ENCODE results near the gene NTN1. TPM values are rescaled to one million over a fixed set of nuclear protein-coding genes. Genes with fewer than 3 reads are reported as not detected.
"Not testable (repeated sequence)": the region's sequence is repeated elsewhere in the genome, so short reads cannot be mapped to it uniquely, and the experiment has no call there.

The NTN1 gene
- total RNA-seq, result under 1 TPM in 1 of 2 experiments, not detected in 1; 0.09 TPM

DNA sequence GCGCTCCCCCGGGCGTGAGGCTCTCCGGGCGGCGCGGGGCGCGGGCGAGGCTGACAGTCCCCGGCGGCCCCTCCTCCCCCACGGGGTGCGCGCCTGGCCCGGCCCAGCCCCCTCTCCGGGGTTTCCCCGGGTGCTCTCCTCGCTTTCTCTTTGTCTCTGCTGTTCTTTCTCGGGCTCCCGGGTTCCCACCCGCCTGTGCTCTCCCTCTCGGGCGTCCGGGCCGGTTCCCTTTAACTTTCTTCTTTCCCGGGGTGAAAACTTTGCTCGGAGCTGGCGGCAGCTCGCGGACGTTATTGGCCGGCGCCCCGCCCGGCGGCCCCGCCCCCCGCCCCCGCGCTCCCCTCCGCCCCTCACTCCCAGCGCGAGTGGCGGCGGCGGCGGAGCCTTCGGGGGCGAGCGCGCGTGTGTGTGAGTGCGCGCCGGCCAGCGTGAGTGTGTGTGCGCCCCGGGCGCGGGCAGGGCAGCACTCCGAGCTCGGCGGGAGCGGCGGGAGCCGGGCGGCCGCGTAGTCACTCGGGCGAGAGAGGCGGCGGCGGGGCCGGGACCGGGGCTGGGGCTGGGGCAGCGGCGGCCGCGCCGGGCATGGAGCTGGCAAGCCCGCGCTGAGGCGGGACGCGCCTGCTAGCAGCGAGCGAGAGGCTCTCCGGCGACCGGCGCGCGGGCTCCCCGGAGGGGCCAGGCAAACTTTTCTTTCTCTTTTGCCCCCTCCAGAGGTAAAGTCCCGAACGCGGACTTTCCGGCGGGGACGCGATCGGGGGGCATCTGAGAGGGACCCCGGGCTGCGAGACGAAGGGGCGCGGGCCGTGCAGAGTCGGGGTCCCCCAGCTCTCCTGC lies at the start of gene NTN1:
Gene NTN1 (plus strand): TSS at position 353 of the 834 bp plus-strand sequence. CDS start 864 bp downstream, outside the sequence.
- POLR2A ChIA-PET, result no interaction called here

DNA sequence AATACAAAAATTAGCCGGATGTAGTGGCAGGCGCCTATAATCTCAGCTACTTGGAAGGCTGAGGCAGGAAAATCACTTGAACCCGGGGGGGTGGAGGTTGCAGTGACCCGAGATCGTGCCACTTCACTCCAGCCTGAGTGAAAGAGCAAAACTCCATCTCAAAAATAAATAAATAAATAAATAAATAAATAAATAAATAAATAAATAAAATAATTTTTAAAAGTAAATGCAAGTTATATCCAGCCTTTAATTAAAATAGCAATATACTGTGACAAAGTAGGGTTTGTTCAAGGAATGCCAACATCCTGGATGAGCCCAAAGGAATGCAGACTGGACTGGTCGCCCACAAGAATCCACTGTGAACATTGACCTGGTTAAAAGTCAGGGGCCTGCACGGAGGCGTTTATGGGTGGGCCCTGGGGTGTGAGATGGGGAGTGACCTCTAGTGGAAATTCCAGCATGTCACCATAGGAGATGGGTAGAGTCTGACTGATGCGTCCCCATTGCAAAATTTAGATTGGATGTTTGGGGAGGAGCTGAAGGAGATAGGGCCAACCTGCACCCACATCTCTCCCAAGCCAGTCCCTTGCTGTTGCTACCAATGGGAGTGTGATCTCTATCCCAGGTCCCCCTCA lies 46.1 kb upstream of the NTN1 start:
- H3K4me3 Mint-ChIP-seq, result no peak overlapping the region
- peaks cover 2% of the 10 kb centered on the region for H3K27me3 Mint-ChIP-seq
- ATAC-seq (ENCODE audit: low read depth) (no peak), DNase-seq (no peak)
- peaks cover 2% of the 10 kb centered on the region for H3K4me1 Mint-ChIP-seq
- POLR2A ChIA-PET, result no interaction called here
- H3K36me3 Mint-ChIP-seq, result no peaks in the 10 kb centered on the region
- H3K9me3 Mint-ChIP-seq, result peaks cover 4% of the 10 kb centered on the region
- H3K27ac Mint-ChIP-seq, result no peak overlapping the region

More for the DNA sequence above, at the start of gene NTN1:
- H3K27me3 Mint-ChIP-seq, result peaks cover 61% of the 10 kb centered on the region
- no peak within 1 kb of the TSS for H3K27ac Mint-ChIP-seq
- H3K36me3 Mint-ChIP-seq, result peaks cover 2% of the 10 kb centered on the region
- H3K9me3 Mint-ChIP-seq, result no peaks in the 10 kb centered on the region
- ATAC-seq (ENCODE audit: low read depth) (peak; percentile 77), DNase-seq (peak; percentile 66)
- H3K4me3 Mint-ChIP-seq, result peak within 1 kb of the TSS; percentile 80
- peaks cover 2% of the 10 kb centered on the region for H3K4me1 Mint-ChIP-seq

- peaks cover 2% of the 10 kb centered on the region for H3K4me1 Mint-ChIP-seq
- DNase-seq (no peak), ATAC-seq (ENCODE audit: low read depth) (no peak)
- peaks cover 3% of the 10 kb centered on the region for H3K9me3 Mint-ChIP-seq
- no peak overlapping the region for H3K4me3 Mint-ChIP-seq
- POLR2A ChIA-PET, result interaction anchor here (1.0 kb wide), 1 partner anchor 11 kb away, joined by 4 read pairs; the partner anchor contains the start of gene PIK3R5
- no peak overlapping the region for H3K27ac Mint-ChIP-seq
- H3K36me3 Mint-ChIP-seq, result no peaks in the 10 kb centered on the region
- peaks cover 2% of the 10 kb centered on the region for H3K27me3 Mint-ChIP-seq
Measured at GRCh38 chr17:8976638-8977037, 44.7 kb upstream of the NTN1 start.

GRCh38 chr17:8979715-8980114 lies 41.6 kb upstream of the NTN1 start:
- POLR2A ChIA-PET, result no interaction called here
- Mint-ChIP-seq H3K36me3 (peaks cover 1% of the 10 kb centered on the region), H3K27me3 (peaks cover 2% of the 10 kb centered on the region), H3K9me3 (peaks cover 1% of the 10 kb centered on the region), H3K4me1 (peaks cover 2% of the 10 kb centered on the region), H3K4me3 (no peak overlapping the region), H3K27ac (no peak overlapping the region)
- ATAC-seq (ENCODE audit: low read depth), result no peak
- no peak for DNase-seq

GRCh38 chr17:8981443-8981842 lies 39.9 kb upstream of the NTN1 start:
- no peak overlapping the region for H3K27ac Mint-ChIP-seq
- peaks cover 1% of the 10 kb centered on the region for H3K36me3 Mint-ChIP-seq
- no peak overlapping the region for H3K4me3 Mint-ChIP-seq
- H3K27me3 Mint-ChIP-seq, result peaks cover 2% of the 10 kb centered on the region
- POLR2A ChIA-PET, result no interaction called here
- H3K4me1 Mint-ChIP-seq, result peaks cover 10% of the 10 kb centered on the region
- peaks cover 1% of the 10 kb centered on the region for H3K9me3 Mint-ChIP-seq
- DNase-seq (no peak), ATAC-seq (ENCODE audit: low read depth) (no peak)

- H3K27me3 Mint-ChIP-seq; H3K27ac Mint-ChIP-seq; H3K4me1 Mint-ChIP-seq; H3K4me3 Mint-ChIP-seq; ATAC-seq (ENCODE audit: low read depth); DNase-seq; POLR2A ChIA-PET; H3K36me3 Mint-ChIP-seq; H3K9me3 Mint-ChIP-seq: not testable (repeated sequence)
Measured at GRCh38 chr17:8984225-8984624, 37.1 kb upstream of the NTN1 start.

DNA sequence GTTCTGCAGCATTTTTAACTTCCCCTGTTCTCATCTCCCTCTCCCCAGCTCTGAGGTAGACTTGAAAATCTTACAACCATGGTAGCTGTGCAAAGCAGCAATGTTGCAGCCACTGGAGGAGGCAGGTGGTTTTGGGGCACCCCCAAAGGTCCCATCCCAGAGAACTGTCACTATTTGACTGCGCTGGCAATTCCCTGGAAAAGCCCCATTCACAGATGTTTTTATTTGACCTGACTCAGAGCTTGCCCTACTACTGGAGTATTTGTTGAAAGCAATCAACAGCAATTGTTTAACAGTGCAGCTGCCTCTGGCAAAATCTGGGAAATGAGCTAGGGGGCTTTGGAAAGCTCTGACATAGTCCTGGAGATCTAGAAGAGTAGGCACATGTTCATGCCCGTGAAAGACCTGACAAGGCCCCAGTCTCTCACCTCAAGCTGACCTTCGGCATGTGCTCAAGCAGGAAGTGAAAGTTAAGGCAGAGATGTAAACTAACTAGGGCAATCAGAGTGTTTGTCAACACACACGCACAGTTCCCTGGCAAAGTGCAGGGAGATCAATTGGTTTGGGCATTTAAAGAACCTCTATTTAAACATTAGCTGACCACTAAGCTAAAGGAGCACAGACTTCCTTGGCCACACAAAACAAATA lies 36.1 kb upstream of the NTN1 start:
- POLR2A ChIA-PET, result interaction anchor here (0.6 kb wide), 1 partner anchor 119 kb away, joined by 3 read pairs; no protein-coding TSS in a partner anchor
- peaks cover 1% of the 10 kb centered on the region for H3K36me3 Mint-ChIP-seq
- H3K4me3 Mint-ChIP-seq, result no peak overlapping the region
- H3K27me3 Mint-ChIP-seq, result peaks cover 3% of the 10 kb centered on the region
- ATAC-seq (ENCODE audit: low read depth) (no peak), DNase-seq (no peak)
- no peak overlapping the region for H3K27ac Mint-ChIP-seq
- peaks cover 1% of the 10 kb centered on the region for H3K9me3 Mint-ChIP-seq
- peaks cover 8% of the 10 kb centered on the region for H3K4me1 Mint-ChIP-seq

- DNase-seq, result no peak
- POLR2A ChIA-PET, result no interaction called here
- no peak overlapping the region for H3K4me3 Mint-ChIP-seq
- peaks cover 3% of the 10 kb centered on the region for H3K27me3 Mint-ChIP-seq
- H3K27ac Mint-ChIP-seq, result no peak overlapping the region
- ATAC-seq (ENCODE audit: low read depth), result no peak
- peaks cover 1% of the 10 kb centered on the region for H3K9me3 Mint-ChIP-seq
- peaks cover 1% of the 10 kb centered on the region for H3K36me3 Mint-ChIP-seq
- peaks cover 9% of the 10 kb centered on the region for H3K4me1 Mint-ChIP-seq
Measured at GRCh38 chr17:8986295-8986694, 35.0 kb upstream of the NTN1 start.

DNA sequence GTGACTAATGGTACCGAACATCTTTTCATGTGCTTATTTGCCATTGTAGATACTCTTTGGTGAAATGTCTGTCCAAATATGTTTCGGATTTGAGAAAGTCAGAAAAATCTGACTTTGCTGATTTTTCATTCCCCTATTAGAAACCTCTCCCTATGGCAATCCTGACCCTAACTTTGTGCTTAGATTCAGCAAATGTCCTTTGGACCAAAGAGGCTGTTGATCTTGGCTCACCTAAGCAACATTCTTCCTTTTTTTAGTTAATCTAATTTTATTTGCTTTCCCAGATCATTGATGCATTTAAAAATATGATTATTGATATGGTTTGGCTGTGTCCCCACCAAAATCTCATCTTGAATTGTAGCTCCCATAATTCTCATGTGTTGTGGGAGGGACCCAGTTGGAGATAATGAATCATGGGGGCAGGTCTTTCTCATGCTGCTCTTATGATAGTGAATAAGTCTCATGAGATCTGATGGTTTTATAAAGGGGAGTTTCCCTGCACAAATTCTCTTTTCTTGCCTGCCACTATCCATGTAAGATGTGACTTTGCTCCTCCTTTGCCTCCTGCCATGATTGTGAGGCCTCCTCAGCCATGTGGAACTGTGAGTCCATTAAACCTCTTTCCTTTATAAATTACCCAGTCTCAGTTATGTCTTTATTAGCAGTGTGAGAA lies 32.9 kb upstream of the NTN1 start:
- H3K9me3 Mint-ChIP-seq; ATAC-seq (ENCODE audit: low read depth); H3K36me3 Mint-ChIP-seq; H3K4me3 Mint-ChIP-seq; POLR2A ChIA-PET; H3K27me3 Mint-ChIP-seq; DNase-seq; H3K27ac Mint-ChIP-seq: not testable (repeated sequence)
- H3K4me1 Mint-ChIP-seq, result peaks cover 14% of the 10 kb centered on the region

- Mint-ChIP-seq H3K27ac (no peak overlapping the region), H3K36me3 (no peaks in the 10 kb centered on the region), H3K4me1 (peaks cover 7% of the 10 kb centered on the region), H3K27me3 (peaks cover 5% of the 10 kb centered on the region), H3K9me3 (no peaks in the 10 kb centered on the region), H3K4me3 (no peak overlapping the region)
- DNase-seq (peak; percentile 51), ATAC-seq (ENCODE audit: low read depth) (peak; percentile 76)
- POLR2A ChIA-PET, result no interaction called here
Measured at GRCh38 chr17:8991514-8992285, 29.6 kb upstream of the NTN1 start.

DNA sequence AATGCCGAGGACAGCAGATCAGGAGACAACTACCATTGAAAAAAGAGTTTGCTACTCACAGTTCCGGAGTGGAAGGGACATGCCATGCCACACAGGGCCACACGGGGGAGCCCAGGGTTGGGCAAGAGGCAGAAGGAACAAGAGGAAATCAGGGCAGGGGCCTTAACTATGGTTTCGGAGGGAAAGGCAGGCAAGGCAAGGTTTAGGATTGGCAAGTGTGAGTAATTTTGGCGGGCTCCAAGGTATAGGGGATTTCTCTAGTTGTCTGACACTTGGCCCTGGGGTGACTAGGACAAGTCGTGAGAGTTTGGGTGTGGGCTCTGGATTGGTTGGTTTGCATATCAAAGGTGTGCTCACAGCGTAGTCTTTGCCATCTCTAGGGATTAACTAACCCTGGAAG lies 27.0 kb upstream of the NTN1 start:
- POLR2A ChIA-PET, result interaction anchor here (0.7 kb wide), 1 partner anchor 822 kb away, joined by 4 read pairs; no protein-coding TSS in a partner anchor
- Mint-ChIP-seq H3K4me1 (peaks cover 10% of the 10 kb centered on the region), H3K9me3 (no peaks in the 10 kb centered on the region), H3K27me3 (peaks cover 11% of the 10 kb centered on the region), H3K27ac (no peak overlapping the region), H3K36me3 (no peaks in the 10 kb centered on the region), H3K4me3 (no peak overlapping the region)
- DNase-seq, result peak; percentile 75
- ATAC-seq (ENCODE audit: low read depth), result peak; percentile 25

DNA sequence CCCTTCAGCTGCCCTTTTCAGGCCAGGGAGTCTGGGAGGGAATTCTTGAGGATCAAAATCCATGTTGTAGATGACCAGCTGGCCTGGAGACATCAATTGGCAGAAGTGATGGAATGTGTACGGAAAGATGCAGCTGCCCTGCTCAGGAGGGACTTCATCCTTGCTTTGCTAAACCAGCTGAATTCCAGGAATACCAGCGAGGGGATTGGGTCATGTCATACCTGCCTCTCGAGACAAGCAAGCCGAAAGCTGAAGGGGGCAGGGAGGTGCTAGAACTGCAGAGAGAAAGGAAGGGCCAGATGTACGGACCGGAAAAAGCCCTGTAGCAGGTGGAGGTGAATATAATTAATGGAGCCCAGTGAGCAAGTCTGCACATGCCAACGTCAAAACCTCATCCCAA lies 25.6 kb upstream of the NTN1 start:
- H3K4me1 Mint-ChIP-seq, result peaks cover 10% of the 10 kb centered on the region
- DNase-seq (no peak), ATAC-seq (ENCODE audit: low read depth) (no peak)
- POLR2A ChIA-PET, result no interaction called here
- H3K36me3 Mint-ChIP-seq, result no peaks in the 10 kb centered on the region
- H3K4me3 Mint-ChIP-seq, result no peak overlapping the region
- no peaks in the 10 kb centered on the region for H3K9me3 Mint-ChIP-seq
- H3K27ac Mint-ChIP-seq, result no peak overlapping the region
- H3K27me3 Mint-ChIP-seq, result peaks cover 15% of the 10 kb centered on the region
